ENCODE data around the gene NAGA. TPM values are rescaled to one million over a fixed set of nuclear protein-coding genes. Genes with fewer than 3 reads are reported as not detected.

NAGA gene
- total and polyA plus RNA-seq, 2 donors (not counting 3 experiments of a cell fraction or from before 2014, with no cell fraction given): 29.0 to 63.4 TPM

DNA sequence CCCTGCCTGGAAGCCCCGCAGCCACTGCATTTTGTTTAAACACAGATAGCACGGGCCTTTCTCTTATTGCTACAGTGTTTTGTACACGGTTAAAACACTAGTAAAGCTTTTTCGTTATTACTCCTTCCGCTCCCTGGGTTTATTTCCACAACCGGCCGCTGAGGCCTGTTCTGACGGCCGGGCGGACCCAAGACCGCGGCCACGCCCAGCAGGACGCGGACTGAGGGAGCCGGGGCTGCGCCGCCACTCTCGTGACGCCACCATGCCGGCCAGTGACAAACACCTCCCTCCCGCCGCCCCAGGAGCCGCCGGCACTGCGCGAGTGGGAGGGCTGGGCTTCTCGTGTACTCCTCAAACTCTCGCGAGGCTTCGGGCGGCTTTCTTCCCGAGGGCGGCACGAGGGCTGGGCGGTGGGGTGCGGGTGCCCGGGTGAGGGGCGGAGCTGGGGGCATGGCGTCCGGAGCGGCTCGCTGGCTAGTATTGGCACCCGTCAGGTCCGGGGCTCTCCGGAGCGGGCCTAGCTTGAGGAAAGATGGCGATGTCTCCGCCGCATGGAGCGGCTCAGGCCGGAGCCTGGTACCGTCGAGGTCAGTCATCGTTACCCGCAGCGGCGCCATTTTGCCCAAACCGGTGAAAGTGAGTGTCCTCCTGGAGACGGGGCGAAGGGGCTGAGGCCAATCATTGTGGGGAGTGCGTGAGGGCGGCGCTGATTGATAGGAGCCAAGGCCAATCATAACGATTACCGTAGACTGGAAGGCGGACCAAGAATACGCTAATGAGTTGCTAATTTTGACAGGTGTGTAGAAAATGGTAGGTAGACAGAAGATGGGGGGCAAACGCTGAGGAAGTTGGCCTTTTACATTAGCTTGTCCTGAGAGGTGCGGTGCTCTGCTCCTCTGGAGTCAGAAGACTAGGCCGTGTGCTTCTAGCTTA is 9.0 kb upstream of the NAGA start, which contains the start of gene SMDT1:
Gene SMDT1, plus strand, starts transcription at position 382 of the 933 bp plus-strand sequence. Its CDS starts 69 bp downstream, at position 451.
- TSS peak; percentile 75 for BruUV-seq (replicated peaks)

More for the DNA sequence above, 9.0 kb upstream of the NAGA start, which contains the start of gene SMDT1:
- H3K27ac ChIP-seq (ENCODE audit: insufficient read depth, low read depth, low read length): peak within 1 kb of the TSS; percentile 84
- H3K9ac ChIP-seq (replicated peaks; ENCODE audit: extremely low read depth, insufficient read depth, low read length): peak within 1 kb of the TSS; percentile 91
- POLR2A ChIA-PET: interaction anchor here (0.5 to 1.5 kb wide), 4 partner anchors 9 to 140 kb away, joined by 3 to 6 read pairs (median 4); partner anchors contain the start of gene NDUFA6
- H3K36me3 ChIP-seq (ENCODE audit: control insufficient read depth in 2 of 2, extremely low read depth in 1 of 2, insufficient read depth in 2 of 2, low read length in 2 of 2): peaks cover 12 to 23% of the 10 kb centered on the region in 2 experiments
- no peaks in the 10 kb centered on the region for H3K27me3 ChIP-seq (ENCODE audit: control insufficient read depth in 2 of 2, insufficient read depth in 2 of 2, low read length in 2 of 2)
- peak; percentile 98 for DNase-seq (ENCODE audit: low read depth, low spot score)
- intact Hi-C loops (cut with micrococcal nuclease): loop anchor here (1.0 kb wide), 2 partner anchors 9 to 11 kb away; partner anchors contain the start of genes NAGA and NDUFA6
- H4K20me1 ChIP-seq (replicated peaks; ENCODE audit: control insufficient read depth, extremely low read depth, insufficient read depth, low read length): no peaks in the 10 kb centered on the region
- H3K4me1 ChIP-seq (ENCODE audit: control insufficient read depth, extremely low read depth, insufficient read depth, low read length): peaks cover 17% of the 10 kb centered on the region
- dilution Hi-C loops (cut with MboI; ENCODE audit: extremely low pct_ligation_motif_present, low sequenced_read_pairs): no loop called here
- H3K79me2 ChIP-seq (ENCODE audit: control insufficient read depth, insufficient read depth, low read length): peaks cover 18% of the 10 kb centered on the region
- peak within 1 kb of the TSS; percentile 90 for H3K4me2 ChIP-seq (ENCODE audit: insufficient read depth, low read length)
- H3K4me3 ChIP-seq (replicated peaks in 1 of 3; ENCODE audit: insufficient read depth in 1 of 3, low read depth in 1 of 3, low read length in 3 of 3): peak within 1 kb of the TSS; percentile 59 to 96 (median 79)
- TF ChIP-seq POLR2A (IDR thresholded peaks at IDR 0.05; ENCODE audit: low read depth, low read length): peak; percentile 82
- no peak for TF ChIP-seq JUN (IDR thresholded peaks at IDR 0.05; ENCODE audit: borderline replicate concordance, insufficient read depth, insufficient read length, low read depth)
- no peak for TF ChIP-seq MYC (IDR thresholded peaks at IDR 0.05; ENCODE audit: low read depth, low read length)
- TF ChIP-seq FOS (IDR thresholded peaks at IDR 0.05; ENCODE audit: borderline replicate concordance, insufficient read depth, low read length): no peak
- TF ChIP-seq, protein P1, sequence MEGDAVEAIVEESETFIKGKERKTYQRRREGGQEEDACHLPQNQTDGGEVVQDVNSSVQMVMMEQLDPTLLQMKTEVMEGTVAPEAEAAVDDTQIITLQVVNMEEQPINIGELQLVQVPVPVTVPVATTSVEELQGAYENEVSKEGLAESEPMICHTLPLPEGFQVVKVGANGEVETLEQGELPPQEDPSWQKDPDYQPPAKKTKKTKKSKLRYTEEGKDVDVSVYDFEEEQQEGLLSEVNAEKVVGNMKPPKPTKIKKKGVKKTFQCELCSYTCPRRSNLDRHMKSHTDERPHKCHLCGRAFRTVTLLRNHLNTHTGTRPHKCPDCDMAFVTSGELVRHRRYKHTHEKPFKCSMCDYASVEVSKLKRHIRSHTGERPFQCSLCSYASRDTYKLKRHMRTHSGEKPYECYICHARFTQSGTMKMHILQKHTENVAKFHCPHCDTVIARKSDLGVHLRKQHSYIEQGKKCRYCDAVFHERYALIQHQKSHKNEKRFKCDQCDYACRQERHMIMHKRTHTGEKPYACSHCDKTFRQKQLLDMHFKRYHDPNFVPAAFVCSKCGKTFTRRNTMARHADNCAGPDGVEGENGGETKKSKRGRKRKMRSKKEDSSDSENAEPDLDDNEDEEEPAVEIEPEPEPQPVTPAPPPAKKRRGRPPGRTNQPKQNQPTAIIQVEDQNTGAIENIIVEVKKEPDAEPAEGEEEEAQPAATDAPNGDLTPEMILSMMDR (IDR thresholded peaks at IDR 0.05; ENCODE audit: extremely low read depth in 1 of 2, insufficient read depth in 1 of 2, low read depth in 1 of 2, low read length in 2 of 2): no peak
- TF ChIP-seq EZH2 (IDR thresholded peaks at IDR 0.05; ENCODE audit: borderline replicate concordance, low read depth, low read length, severe bottlenecking): no peak
- TF ChIP-seq, protein P2, sequence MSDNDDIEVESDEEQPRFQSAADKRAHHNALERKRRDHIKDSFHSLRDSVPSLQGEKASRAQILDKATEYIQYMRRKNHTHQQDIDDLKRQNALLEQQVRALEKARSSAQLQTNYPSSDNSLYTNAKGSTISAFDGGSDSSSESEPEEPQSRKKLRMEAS (IDR thresholded peaks at IDR 0.05; ENCODE audit: insufficient read depth, insufficient read length): peak; percentile 63
- TF ChIP-seq GATA2 (IDR thresholded peaks at IDR 0.05; ENCODE audit: insufficient read depth, insufficient read length, low read depth, low read length): no peak
- peak; percentile 94 for TF ChIP-seq POLR2AphosphoS5 (IDR thresholded peaks at IDR 0.05; ENCODE audit: insufficient read depth, low read depth, low read length)
- H3K9me3 ChIP-seq (replicated peaks; ENCODE audit: control insufficient read depth, insufficient read depth, low read length): no peaks in the 10 kb centered on the region
- H3K9me1 ChIP-seq (replicated peaks; ENCODE audit: control insufficient read depth, extremely low read depth, insufficient read depth, low read length): no peaks in the 10 kb centered on the region
- CTCF ChIA-PET: interaction anchor here (0.6 to 3.0 kb wide), 4 partner anchors 10 to 115 kb away, joined by 3 to 26 read pairs (median 4); partner anchors contain the start of gene NDUFA6
- H2AFZ ChIP-seq (ENCODE audit: low read depth, low read length): peak within 1 kb of the TSS; percentile 77
- peak; percentile 99 for FAIRE-seq

Measured in endothelial cell of umbilical vein (primary cell).